ENCODE measurements around the gene PAFAH2. TPM values are rescaled to one million over a fixed set of nuclear protein-coding genes. Genes with fewer than 3 reads are reported as not detected.

The PAFAH2 gene
- total RNA-seq, 4 donors from 2014 or later = 11.8 to 23.0 (median 17.1) TPM

DNA sequence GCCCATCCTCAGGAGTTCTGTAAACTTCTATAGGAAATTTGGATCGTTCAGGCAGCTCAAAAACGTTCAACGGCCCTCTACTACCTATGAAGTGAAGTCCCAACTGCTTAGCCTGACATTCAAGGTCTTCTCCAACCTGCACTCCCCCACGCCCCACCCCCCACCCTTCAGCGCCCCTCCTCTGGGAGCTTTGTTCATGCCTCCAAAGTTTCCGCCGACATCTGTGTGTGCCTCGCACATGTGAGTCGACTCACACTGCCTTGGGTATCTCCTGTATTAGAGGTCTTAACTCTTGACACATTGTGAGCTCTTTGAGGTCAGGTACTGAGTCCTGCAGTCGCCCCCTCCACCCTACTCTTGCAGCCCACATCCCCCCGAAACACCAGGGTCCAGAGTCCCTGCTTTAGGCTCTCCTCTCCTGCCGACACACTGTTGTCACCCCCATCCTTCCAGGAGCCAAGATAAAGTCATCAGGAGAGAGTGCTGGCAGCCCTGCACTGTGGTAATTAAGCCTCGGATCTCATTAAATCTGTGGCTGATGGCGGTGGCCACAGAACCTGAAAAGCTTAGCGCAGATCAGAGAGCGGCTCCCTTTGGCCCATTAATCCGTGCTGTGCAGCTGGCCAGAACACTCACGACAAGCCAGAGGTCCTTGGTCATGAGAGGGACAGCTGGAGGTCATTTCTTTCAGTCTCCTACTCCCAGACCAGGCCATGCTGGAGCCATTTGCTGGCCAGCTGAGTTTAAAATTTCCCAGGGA is 1.4 kb upstream of the PAFAH2 start:
- intact Hi-C loops (cut with DNase I; ENCODE audit: low total_unique reads) = loop anchor here (5.0 to 10.0 kb wide), 2 partner anchors 102 to 164 kb away; no protein-coding TSS in a partner anchor
- H3K4me3 ChIP-seq (ENCODE audit: low read depth, poor library complexity, severe bottlenecking) = no peak overlapping the region
- DNase-seq (ENCODE audit: low spot score in 2 of 2) = no peak
- TF ChIP-seq POLR2A (IDR thresholded peaks at IDR 0.05) = no peak
- TF ChIP-seq, protein P1, sequence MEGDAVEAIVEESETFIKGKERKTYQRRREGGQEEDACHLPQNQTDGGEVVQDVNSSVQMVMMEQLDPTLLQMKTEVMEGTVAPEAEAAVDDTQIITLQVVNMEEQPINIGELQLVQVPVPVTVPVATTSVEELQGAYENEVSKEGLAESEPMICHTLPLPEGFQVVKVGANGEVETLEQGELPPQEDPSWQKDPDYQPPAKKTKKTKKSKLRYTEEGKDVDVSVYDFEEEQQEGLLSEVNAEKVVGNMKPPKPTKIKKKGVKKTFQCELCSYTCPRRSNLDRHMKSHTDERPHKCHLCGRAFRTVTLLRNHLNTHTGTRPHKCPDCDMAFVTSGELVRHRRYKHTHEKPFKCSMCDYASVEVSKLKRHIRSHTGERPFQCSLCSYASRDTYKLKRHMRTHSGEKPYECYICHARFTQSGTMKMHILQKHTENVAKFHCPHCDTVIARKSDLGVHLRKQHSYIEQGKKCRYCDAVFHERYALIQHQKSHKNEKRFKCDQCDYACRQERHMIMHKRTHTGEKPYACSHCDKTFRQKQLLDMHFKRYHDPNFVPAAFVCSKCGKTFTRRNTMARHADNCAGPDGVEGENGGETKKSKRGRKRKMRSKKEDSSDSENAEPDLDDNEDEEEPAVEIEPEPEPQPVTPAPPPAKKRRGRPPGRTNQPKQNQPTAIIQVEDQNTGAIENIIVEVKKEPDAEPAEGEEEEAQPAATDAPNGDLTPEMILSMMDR (IDR thresholded peaks at IDR 0.05) = no peak
- WGBS, 2 donors = 80 to 81% methylated on average over 18 of the region's 18 CpGs

DNA sequence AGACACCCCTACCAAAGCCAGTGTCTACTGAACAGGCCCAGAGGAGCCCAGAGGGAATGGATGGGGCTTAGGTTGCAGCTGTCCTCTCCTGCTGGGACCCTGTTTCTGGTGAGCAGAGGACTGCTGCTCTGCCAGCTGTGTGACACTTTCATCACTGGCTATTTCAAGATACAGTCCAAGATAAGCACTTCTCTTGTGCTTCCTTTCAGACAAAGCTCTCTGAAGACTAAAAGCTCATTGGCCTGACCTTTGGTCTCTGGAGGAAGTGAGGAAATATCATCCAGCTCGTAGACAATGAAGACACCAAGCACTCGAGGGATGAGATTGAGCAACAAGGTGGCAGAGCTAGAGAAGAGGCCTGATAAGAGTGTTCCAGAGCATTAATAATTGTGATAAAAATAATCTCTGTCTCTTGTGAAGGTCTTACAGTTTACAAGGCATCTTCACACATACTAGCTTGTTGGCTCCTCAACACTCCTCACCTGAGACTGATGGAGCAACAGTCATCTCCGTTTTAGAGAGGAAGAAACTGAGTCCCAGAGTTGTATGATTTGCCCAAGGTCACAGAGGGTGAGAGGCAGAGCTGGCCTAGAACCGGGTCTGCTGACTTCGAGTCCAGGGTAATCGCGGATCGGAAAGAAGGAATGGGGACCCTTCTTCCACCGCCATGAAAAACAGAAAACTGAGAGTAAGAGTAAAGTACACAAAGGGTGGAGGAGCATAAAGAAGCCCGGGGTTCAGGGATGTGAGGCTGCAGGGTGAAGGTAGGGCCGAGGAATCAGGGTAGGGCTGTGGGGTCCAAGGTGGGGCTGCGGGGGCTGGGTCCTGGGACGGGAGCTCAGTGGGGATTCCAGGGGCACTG is 666 bp downstream of the PAFAH2 start:
- WGBS, 2 donors = 2 to 4% methylated on average over 13 of the region's 13 CpGs

DNA sequence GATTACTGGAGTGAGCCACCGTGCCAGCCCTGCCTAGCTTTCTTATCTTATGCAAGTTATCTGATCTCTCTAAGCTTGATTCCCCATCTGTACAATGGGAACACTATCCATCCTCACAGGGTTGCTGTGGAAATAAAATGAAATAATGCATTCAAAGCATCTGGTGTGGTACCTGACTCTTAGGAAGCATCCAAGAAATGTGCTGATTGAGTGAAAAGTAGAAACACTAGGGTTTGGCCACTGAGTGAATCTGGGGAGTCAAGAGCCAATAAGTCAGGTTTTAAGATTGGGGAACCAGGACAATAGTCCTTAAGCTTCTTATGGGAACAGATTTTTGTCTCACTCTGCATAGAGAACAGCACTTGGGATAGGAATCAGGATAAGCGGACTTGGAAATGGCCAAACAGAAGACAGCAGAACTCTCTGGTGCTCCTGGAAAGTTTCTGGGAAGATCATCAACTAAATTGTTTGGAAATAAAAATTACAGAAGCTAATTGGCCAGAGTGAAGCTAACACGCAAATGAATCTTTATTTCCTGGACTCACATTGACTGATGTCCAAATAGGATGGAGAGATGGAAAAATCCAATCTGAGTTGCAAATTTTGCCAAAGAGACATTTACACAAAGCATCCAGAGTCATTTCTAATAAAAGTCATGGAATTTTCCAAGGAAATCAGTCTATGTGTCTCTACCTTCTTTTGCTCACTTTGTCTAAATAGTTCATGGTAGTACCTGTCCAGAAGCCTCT is 3.3 kb downstream of the PAFAH2 start:
- intact Hi-C loops (cut with DNase I; ENCODE audit: low total_unique reads) = loop anchor here (5.0 to 10.0 kb wide), 2 partner anchors 97 to 160 kb away; no protein-coding TSS in a partner anchor
- no peak for DNase-seq (ENCODE audit: low spot score in 2 of 2)
- 80 to 91% methylated on average over 3 of the region's 3 CpGs for WGBS, 2 donors
- TF ChIP-seq, protein P1 (IDR thresholded peaks at IDR 0.05) = no peak
- TF ChIP-seq POLR2A (IDR thresholded peaks at IDR 0.05) = no peak
- no peak overlapping the region for H3K4me3 ChIP-seq (ENCODE audit: low read depth, poor library complexity, severe bottlenecking)

More for the DNA sequence above, 666 bp downstream of the PAFAH2 start:
- peak overlapping the region; percentile 34 for H3K4me3 ChIP-seq (ENCODE audit: low read depth, poor library complexity, severe bottlenecking)
- intact Hi-C loops (cut with DNase I; ENCODE audit: low total_unique reads) = loop anchor here (5.0 to 10.0 kb wide), 2 partner anchors 100 to 162 kb away; no protein-coding TSS in a partner anchor
- TF ChIP-seq, protein P1 (IDR thresholded peaks at IDR 0.05) = no peak
- no peak for TF ChIP-seq POLR2A (IDR thresholded peaks at IDR 0.05)
- peak in 1 of 2 donors; percentile 47 for DNase-seq (ENCODE audit: low spot score in 2 of 2)

DNA sequence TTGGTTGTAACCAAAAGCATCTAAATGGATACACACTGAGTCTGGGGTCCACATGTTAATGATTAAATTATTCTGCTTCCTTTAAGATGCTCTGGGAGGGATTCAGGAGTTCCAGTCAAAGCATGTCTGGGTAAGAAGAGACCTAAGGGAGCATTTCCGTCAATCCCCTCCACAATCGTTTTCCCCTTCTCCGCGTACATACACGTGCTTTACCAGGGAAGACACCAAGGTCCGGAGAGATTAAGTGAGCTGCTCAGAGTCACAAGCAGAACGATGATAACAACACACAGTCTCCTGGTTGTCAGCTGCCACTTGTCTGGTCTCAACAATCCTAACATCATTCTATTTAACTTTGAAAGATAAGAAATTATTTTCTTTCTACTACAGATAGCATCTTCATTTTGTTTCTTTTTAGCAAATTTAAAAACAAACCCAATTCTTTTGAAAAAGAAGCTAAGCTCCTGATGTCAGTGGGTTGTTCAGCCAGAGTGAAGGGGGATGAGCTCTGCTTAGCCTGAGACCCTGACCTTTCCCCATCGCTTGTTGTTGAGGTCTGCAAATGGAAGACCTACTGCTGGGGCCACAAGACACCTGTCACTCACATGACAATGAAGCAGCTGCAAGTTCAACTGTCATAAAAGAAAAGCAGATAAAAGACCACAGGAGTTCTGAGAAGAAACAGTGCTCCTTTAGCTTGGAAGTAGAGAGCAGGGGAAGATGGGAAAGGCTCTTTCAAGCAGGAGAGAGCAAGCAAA is 4.5 kb downstream of the PAFAH2 start:
- no peak for DNase-seq (ENCODE audit: low spot score in 2 of 2)
- no peak overlapping the region for H3K4me3 ChIP-seq (ENCODE audit: low read depth, poor library complexity, severe bottlenecking)
- TF ChIP-seq POLR2A (IDR thresholded peaks at IDR 0.05) = no peak
- TF ChIP-seq, protein P1 (IDR thresholded peaks at IDR 0.05) = no peak
- WGBS, 2 donors = 84 to 87% methylated on average over 8 of the region's 8 CpGs
- intact Hi-C loops (cut with DNase I; ENCODE audit: low total_unique reads) = loop anchor here (10.0 kb wide), 1 partner anchor 159 kb away; no protein-coding TSS in a partner anchor
